ENCODE measurements around the gene TBC1D22A. TPM values are rescaled to one million over a fixed set of nuclear protein-coding genes. Genes with fewer than 3 reads are reported as not detected.

The TBC1D22A gene
- polyA plus RNA-seq, 1 donor from 2014 or later, result 9.3 TPM

GRCh38 chr22:46851941-46852340 lies 89.5 kb downstream of the TBC1D22A start:
- H3K79me2 ChIP-seq (replicated peaks; ENCODE audit: insufficient read depth, low read length), result no peaks in the 10 kb centered on the region
- no peak for TF ChIP-seq TAF1 (IDR thresholded peaks at IDR 0.05; ENCODE audit: low read depth)
- no peak for TF ChIP-seq POLR2AphosphoS5 (IDR thresholded peaks at IDR 0.05)
- TF ChIP-seq EP300 (conservative IDR thresholded peaks at IDR 0.05; ENCODE audit: poor library complexity, severe bottlenecking), result no peak
- TF ChIP-seq MXI1 (conservative IDR thresholded peaks at IDR 0.05; ENCODE audit: poor library complexity, severe bottlenecking), result no peak
- no peak for TF ChIP-seq RAD21 (conservative IDR thresholded peaks at IDR 0.05)
- no peak for TF ChIP-seq EZH2 (IDR thresholded peaks at IDR 0.05; ENCODE audit: borderline replicate concordance, insufficient read depth, low read length, poor library complexity, severe bottlenecking)
- TF ChIP-seq, protein P1, sequence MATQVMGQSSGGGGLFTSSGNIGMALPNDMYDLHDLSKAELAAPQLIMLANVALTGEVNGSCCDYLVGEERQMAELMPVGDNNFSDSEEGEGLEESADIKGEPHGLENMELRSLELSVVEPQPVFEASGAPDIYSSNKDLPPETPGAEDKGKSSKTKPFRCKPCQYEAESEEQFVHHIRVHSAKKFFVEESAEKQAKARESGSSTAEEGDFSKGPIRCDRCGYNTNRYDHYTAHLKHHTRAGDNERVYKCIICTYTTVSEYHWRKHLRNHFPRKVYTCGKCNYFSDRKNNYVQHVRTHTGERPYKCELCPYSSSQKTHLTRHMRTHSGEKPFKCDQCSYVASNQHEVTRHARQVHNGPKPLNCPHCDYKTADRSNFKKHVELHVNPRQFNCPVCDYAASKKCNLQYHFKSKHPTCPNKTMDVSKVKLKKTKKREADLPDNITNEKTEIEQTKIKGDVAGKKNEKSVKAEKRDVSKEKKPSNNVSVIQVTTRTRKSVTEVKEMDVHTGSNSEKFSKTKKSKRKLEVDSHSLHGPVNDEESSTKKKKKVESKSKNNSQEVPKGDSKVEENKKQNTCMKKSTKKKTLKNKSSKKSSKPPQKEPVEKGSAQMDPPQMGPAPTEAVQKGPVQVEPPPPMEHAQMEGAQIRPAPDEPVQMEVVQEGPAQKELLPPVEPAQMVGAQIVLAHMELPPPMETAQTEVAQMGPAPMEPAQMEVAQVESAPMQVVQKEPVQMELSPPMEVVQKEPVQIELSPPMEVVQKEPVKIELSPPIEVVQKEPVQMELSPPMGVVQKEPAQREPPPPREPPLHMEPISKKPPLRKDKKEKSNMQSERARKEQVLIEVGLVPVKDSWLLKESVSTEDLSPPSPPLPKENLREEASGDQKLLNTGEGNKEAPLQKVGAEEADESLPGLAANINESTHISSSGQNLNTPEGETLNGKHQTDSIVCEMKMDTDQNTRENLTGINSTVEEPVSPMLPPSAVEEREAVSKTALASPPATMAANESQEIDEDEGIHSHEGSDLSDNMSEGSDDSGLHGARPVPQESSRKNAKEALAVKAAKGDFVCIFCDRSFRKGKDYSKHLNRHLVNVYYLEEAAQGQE (IDR thresholded peaks at IDR 0.05; ENCODE audit: borderline replicate concordance), result no peak
- TF ChIP-seq, protein P2, sequence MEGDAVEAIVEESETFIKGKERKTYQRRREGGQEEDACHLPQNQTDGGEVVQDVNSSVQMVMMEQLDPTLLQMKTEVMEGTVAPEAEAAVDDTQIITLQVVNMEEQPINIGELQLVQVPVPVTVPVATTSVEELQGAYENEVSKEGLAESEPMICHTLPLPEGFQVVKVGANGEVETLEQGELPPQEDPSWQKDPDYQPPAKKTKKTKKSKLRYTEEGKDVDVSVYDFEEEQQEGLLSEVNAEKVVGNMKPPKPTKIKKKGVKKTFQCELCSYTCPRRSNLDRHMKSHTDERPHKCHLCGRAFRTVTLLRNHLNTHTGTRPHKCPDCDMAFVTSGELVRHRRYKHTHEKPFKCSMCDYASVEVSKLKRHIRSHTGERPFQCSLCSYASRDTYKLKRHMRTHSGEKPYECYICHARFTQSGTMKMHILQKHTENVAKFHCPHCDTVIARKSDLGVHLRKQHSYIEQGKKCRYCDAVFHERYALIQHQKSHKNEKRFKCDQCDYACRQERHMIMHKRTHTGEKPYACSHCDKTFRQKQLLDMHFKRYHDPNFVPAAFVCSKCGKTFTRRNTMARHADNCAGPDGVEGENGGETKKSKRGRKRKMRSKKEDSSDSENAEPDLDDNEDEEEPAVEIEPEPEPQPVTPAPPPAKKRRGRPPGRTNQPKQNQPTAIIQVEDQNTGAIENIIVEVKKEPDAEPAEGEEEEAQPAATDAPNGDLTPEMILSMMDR (IDR thresholded peaks at IDR 0.05; ENCODE audit: poor library complexity, severe bottlenecking), result no peak
- TF ChIP-seq SMC3 (conservative IDR thresholded peaks at IDR 0.05; ENCODE audit: poor library complexity), result no peak
- H2AFZ ChIP-seq (ENCODE audit: low read depth, low read length), result no peak overlapping the region
- no peaks in the 10 kb centered on the region for H3F3A ChIP-seq (ENCODE audit: insufficient read depth, low read length, poor library complexity, severe bottlenecking)
- H3K36me3 ChIP-seq (ENCODE audit: insufficient read depth, low read length), result no peaks in the 10 kb centered on the region
- no peaks in the 10 kb centered on the region for H3K9me3 ChIP-seq (ENCODE audit: low read length)
- no peak overlapping the region for H3K4me3 ChIP-seq (ENCODE audit: low read length)
- H4K20me1 ChIP-seq (ENCODE audit: insufficient read depth), result no peaks in the 10 kb centered on the region
- no peaks in the 10 kb centered on the region for H3K9me2 ChIP-seq (ENCODE audit: insufficient read depth, low read length)
- H3K4me2 ChIP-seq (ENCODE audit: low read length), result no peak overlapping the region
- no peak overlapping the region for H3K9ac ChIP-seq (ENCODE audit: low read length)
- H3K27me3 ChIP-seq (ENCODE audit: insufficient read depth, low read depth, low read length), result no peaks in the 10 kb centered on the region
- H3K27ac ChIP-seq (ENCODE audit: low read length), result no peak overlapping the region

DNA sequence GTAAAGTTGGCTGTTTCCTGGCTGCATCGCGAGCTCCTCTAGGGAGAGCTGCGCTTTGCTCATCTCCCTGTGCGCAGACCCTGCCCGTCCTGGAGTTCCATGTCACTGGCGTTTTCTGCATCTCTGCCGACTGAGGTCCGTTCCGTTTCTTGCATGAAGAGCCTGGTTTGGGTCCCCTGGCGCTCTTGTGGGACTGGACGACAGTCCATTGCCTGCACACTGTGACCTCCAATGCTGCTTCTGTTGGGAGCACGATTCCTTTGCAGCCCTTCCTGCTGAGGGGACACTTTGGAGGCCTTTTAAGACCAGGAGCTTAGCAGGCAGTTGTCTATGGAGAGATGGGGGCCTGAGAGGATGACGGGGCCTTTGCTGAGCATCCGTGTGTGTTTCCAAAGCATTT lies 90.3 kb downstream of the TBC1D22A start:
- Histone ChIP-seq H3K36me3 (ENCODE audit: insufficient read depth, low read length) (no peaks in the 10 kb centered on the region), H3K4me3 (ENCODE audit: low read length) (no peak overlapping the region), H3F3A (ENCODE audit: insufficient read depth, low read length, poor library complexity, severe bottlenecking) (no peaks in the 10 kb centered on the region), H2AFZ (ENCODE audit: low read depth, low read length) (no peak overlapping the region), H3K27me3 (ENCODE audit: insufficient read depth, low read depth, low read length) (no peaks in the 10 kb centered on the region), H3K27ac (ENCODE audit: low read length) (no peak overlapping the region), H3K9me2 (ENCODE audit: insufficient read depth, low read length) (no peaks in the 10 kb centered on the region), H3K9me3 (ENCODE audit: low read length) (no peaks in the 10 kb centered on the region), H3K4me2 (ENCODE audit: low read length) (no peak overlapping the region), H3K79me2 (replicated peaks; ENCODE audit: insufficient read depth, low read length) (no peaks in the 10 kb centered on the region), H4K20me1 (ENCODE audit: insufficient read depth) (no peaks in the 10 kb centered on the region), H3K9ac (ENCODE audit: low read length) (no peak overlapping the region)
- TF ChIP-seq EP300 (conservative IDR thresholded peaks at IDR 0.05; ENCODE audit: poor library complexity, severe bottlenecking), result no peak
- TF ChIP-seq, protein P1 (IDR thresholded peaks at IDR 0.05; ENCODE audit: borderline replicate concordance), result no peak
- no peak for TF ChIP-seq RAD21 (conservative IDR thresholded peaks at IDR 0.05)
- TF ChIP-seq POLR2AphosphoS5 (IDR thresholded peaks at IDR 0.05), result no peak
- TF ChIP-seq SMC3 (conservative IDR thresholded peaks at IDR 0.05; ENCODE audit: poor library complexity), result no peak
- no peak for TF ChIP-seq MXI1 (conservative IDR thresholded peaks at IDR 0.05; ENCODE audit: poor library complexity, severe bottlenecking)
- TF ChIP-seq TAF1 (IDR thresholded peaks at IDR 0.05; ENCODE audit: low read depth), result no peak
